Progenitor cell of endocrine pancreas (in vitro differentiated cells): ENCODE measurements around the gene PTPN4. TPM values are rescaled to one million over a fixed set of nuclear protein-coding genes. Genes with fewer than 3 reads are reported as not detected.

ENCODE experiments used
- DNase-seq: peaks from one replicate; pipeline ENCODE4 v3.0.0; 2021; ENCODE audit warnings: low spot score; ENCODE audit not compliant: unreplicated experiment
- H3K27ac Mint-ChIP-seq: 2 replicates; pipeline ENCODE4 v1.8.0; 2021; ENCODE audit warnings: mild to moderate bottlenecking, moderate library complexity, mixed read lengths
- H3K27me3 Mint-ChIP-seq: 2 replicates; pipeline ENCODE4 v1.8.0; 2021; ENCODE audit warnings: mixed read lengths
- H3K36me3 Mint-ChIP-seq: 2 replicates; pipeline ENCODE4 v1.8.0; 2022; ENCODE audit warnings: mixed read lengths; ENCODE audit not compliant: insufficient read depth
- H3K4me1 Mint-ChIP-seq: 2 replicates; pipeline ENCODE4 v1.8.0; 2021; ENCODE audit warnings: low read depth, mixed read lengths
- H3K4me3 Mint-ChIP-seq: 2 replicates; pipeline ENCODE4 v1.8.0; 2021; ENCODE audit warnings: low read depth, mild to moderate bottlenecking, moderate library complexity, mixed read lengths
- H3K9me3 Mint-ChIP-seq: 2 replicates; pipeline ENCODE4 v1.8.0; 2021; ENCODE audit warnings: low read depth, mixed read lengths
- total RNA-seq: library from RNA; stranded (reverse); gene quantifications from 2 replicates; pipeline ENCODE4 v1.2.1, GENCODE V29; 2021
- TF ChIP-seq, protein P1 (sequence below): fragments of 200-600 bp; sonication (generic); IDR thresholded peaks from one replicate; pipeline ENCODE4 v1.5.0; 2021; ENCODE audit warnings: antibody characterized with exemption, mild to moderate bottlenecking; ENCODE audit not compliant: unreplicated experiment

Gene PTPN4
- total RNA-seq, 1 donor from 2014 or later: 59.1 TPM

DNA sequence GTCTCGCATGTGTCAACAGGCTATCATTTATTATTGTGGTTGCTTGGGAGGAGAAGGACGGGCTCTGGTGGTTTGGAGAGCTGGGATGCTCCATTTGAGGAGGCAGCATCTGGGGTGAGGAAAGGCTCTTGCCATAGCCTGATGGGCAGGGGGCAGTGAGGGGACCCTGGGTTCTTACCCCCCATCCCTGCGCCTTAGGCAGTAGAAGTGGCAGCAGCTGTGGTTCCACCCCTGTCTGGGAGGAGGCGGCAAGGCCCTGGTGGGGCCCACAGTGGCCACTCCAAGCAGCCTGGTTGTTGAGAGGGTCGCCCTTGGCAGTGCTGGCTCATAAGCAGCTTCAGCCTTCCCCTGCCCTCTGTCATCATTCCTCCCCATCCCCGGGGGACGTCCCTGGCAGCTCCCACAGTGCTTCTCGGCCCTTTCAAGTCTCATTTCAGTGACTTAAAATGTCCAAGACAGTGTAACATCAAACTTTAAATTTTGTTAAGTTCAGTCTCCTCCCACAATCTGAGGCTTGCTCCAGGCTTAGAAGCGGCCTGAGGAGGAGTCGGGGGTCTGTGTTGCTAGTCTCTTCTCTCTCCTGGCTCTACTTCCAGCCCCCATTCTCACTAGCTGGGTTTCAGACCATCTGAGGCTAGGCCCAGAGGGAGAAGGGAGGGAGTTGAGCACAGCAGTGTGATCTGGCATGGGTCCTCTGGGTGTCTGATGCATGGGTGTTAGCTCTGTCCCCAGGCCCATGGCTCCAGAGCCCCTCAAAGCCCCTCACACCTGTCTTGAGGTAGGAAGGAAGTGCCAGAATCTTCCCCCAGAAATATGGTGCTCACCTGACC, 34.9 kb upstream of the PTPN4 start:
- Mint-ChIP-seq H3K4me3 (no peak overlapping the region), H3K4me1 (peaks cover 2% of the 10 kb centered on the region), H3K36me3 (no peaks in the 10 kb centered on the region), H3K9me3 (no peaks in the 10 kb centered on the region), H3K27ac (no peak overlapping the region), H3K27me3 (no peaks in the 10 kb centered on the region)
- DNase-seq: no peak
- TF ChIP-seq, protein P1, sequence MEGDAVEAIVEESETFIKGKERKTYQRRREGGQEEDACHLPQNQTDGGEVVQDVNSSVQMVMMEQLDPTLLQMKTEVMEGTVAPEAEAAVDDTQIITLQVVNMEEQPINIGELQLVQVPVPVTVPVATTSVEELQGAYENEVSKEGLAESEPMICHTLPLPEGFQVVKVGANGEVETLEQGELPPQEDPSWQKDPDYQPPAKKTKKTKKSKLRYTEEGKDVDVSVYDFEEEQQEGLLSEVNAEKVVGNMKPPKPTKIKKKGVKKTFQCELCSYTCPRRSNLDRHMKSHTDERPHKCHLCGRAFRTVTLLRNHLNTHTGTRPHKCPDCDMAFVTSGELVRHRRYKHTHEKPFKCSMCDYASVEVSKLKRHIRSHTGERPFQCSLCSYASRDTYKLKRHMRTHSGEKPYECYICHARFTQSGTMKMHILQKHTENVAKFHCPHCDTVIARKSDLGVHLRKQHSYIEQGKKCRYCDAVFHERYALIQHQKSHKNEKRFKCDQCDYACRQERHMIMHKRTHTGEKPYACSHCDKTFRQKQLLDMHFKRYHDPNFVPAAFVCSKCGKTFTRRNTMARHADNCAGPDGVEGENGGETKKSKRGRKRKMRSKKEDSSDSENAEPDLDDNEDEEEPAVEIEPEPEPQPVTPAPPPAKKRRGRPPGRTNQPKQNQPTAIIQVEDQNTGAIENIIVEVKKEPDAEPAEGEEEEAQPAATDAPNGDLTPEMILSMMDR: no peak

DNA sequence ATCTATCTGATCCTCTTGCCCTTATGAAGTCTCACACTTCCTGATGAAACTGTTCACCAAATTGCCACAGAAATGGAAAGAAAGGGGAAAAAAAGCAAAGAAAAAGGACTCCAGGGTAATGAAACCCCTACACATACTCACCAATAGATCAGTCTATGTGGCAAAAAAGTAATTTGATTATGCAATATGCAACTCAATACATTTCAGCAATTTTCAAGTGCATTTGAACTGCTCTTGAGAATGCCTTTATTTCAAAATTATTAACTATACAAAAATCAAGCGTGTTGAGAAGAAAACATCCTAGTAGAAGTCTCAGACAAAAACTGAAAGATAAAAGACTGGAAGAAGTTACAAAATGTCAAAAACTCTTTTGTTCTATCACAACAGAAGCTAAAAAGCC, 32.2 kb upstream of the PTPN4 start:
- Mint-ChIP-seq H3K27me3 (no peaks in the 10 kb centered on the region), H3K27ac (no peak overlapping the region), H3K9me3 (no peaks in the 10 kb centered on the region), H3K4me1 (peaks cover 2% of the 10 kb centered on the region), H3K4me3 (no peak overlapping the region), H3K36me3 (no peaks in the 10 kb centered on the region)
- TF ChIP-seq, protein P1: no peak
- no peak for DNase-seq

DNA sequence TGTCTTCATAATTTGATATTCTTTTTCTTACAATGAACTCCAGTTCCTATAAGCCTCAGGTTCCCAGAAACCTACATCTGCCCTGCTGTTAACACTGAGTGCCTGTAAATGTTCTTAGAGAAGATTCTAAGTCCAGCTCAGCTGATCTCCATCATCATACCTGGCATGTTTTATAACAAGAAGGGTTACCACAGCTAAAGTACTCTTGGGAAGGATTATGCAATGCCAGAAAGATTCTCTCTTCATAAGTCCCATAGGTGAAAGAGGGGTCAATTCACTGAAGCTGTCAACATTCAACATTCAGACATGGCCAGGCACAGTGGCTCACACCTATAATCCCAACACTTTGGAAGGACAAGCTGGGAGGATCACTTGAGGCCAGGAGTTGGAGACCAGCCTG, 31.3 kb upstream of the PTPN4 start:
- no peaks in the 10 kb centered on the region for H3K9me3 Mint-ChIP-seq
- H3K27me3 Mint-ChIP-seq: no peaks in the 10 kb centered on the region
- no peak for DNase-seq
- H3K4me1 Mint-ChIP-seq: peaks cover 2% of the 10 kb centered on the region
- H3K27ac Mint-ChIP-seq: no peak overlapping the region
- TF ChIP-seq, protein P1: no peak
- H3K36me3 Mint-ChIP-seq: no peaks in the 10 kb centered on the region
- no peak overlapping the region for H3K4me3 Mint-ChIP-seq

DNA sequence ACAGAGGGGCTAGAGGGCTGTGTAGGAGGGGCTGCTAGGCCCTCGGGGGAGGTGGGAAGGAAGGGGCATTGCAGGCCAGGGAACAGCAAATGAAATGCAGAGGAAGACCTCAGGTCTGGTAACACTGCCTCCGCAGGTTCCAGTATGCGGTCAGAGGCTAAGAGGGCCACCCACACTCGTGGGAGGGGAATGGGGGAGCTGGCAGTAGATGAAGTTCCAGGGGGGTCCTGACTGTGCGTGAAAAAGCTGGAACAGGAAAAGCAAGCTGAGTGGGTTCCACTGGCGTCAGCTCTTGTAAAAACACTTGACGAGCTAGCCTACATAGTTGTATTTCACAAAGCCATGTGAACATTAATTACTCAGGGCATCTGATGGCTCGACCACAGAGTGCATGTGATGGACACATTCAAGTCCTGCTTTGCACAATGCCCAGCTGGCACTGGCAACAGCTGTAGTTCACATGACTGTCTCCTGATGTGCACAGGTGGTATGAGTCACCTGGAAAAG, 29.0 kb upstream of the PTPN4 start:
- DNase-seq: no peak
- Mint-ChIP-seq H3K9me3 (no peaks in the 10 kb centered on the region), H3K36me3 (no peaks in the 10 kb centered on the region), H3K27ac (no peak overlapping the region), H3K4me3 (no peak overlapping the region), H3K4me1 (no peaks in the 10 kb centered on the region), H3K27me3 (peaks cover 4% of the 10 kb centered on the region)
- TF ChIP-seq, protein P1: no peak

DNA sequence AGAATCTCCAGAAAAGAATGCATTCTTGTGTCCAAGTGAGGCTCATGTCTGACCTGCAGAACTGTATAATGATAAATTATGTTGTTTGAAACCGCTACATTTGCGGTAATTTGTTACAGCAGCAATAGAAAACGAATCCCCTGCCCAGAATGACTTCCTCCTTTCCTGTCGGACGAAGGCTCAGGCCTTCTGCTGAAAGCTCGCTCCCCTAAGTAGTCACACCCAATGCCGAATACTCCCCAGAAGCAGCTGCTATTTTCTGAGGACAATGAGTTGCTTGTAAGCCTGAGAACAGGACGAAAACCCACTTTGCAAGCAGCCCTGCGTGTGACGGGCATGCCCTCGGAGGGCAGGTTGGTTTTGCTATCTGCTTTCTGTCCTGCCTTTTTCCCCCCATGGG, 27.7 kb upstream of the PTPN4 start:
- Mint-ChIP-seq H3K4me1 (no peaks in the 10 kb centered on the region), H3K9me3 (no peaks in the 10 kb centered on the region), H3K27ac (no peak overlapping the region), H3K36me3 (no peaks in the 10 kb centered on the region), H3K4me3 (no peak overlapping the region), H3K27me3 (peaks cover 5% of the 10 kb centered on the region)
- DNase-seq: no peak
- TF ChIP-seq, protein P1: no peak
